Mesenchymal stem cell (in vitro differentiated cells and primary cell): ENCODE results near the gene MGLL.
A peak's percentile ranks its signal among the peaks of the same experiment; 100 is the strongest.

Source experiments
- DNase-seq: peaks from one replicate; pipeline ENCODE4 v3.0.0-alpha.2; 2013
- H2AFZ ChIP-seq: one replicate; pipeline ENCODE4 v1.6.1; 2013; ENCODE audit warnings: low read depth, mild to moderate bottlenecking, control low read depth, inconsistent platforms, low read length, moderate library complexity
- H2AK5ac ChIP-seq: 2 replicates; pipeline ENCODE4 v1.6.1; 2013; ENCODE audit warnings: low read length, moderate library complexity, mild to moderate bottlenecking, inconsistent platforms; ENCODE audit not compliant: severe bottlenecking
- H2BK120ac ChIP-seq: one replicate; pipeline ENCODE4 v1.6.1; 2013; ENCODE audit warnings: low read depth, mild to moderate bottlenecking, inconsistent platforms, low read length, moderate library complexity
- H2BK12ac ChIP-seq, 2 experiments: one replicate each; pipeline ENCODE4 v1.6.1; 2013; ENCODE audit warnings: inconsistent platforms in 2 of 2, low read length in 2 of 2, mild to moderate bottlenecking in 2 of 2, moderate library complexity in 2 of 2, control low read depth in 1 of 2
- H2BK15ac ChIP-seq: one replicate; pipeline ENCODE4 v1.6.1; 2013; ENCODE audit warnings: mild to moderate bottlenecking, low read depth, inconsistent platforms; ENCODE audit not compliant: poor library complexity, severe bottlenecking
- H2BK5ac ChIP-seq: 2 replicates; pipeline ENCODE4 v1.6.1; 2013; ENCODE audit warnings: low read depth, mild to moderate bottlenecking, low read length, control low read depth, inconsistent platforms; ENCODE audit not compliant: poor library complexity, severe bottlenecking
- H3K14ac ChIP-seq, 2 experiments: one replicate each; pipeline ENCODE4 v1.6.1; 2013; ENCODE audit warnings: inconsistent platforms in 2 of 2, low read length in 2 of 2, control low read depth in 1 of 2, mild to moderate bottlenecking in 1 of 2, moderate library complexity in 1 of 2
- H3K18ac ChIP-seq, 2 experiments: one replicate each; pipeline ENCODE4 v1.6.1; 2013; ENCODE audit warnings: inconsistent platforms in 2 of 2, low read length in 2 of 2, control low read depth in 1 of 2, low read depth in 1 of 2, mild to moderate bottlenecking in 1 of 2
- H3K23ac ChIP-seq, 2 experiments: one replicate each; pipeline ENCODE4 v1.6.1; 2013; ENCODE audit warnings: inconsistent platforms in 2 of 2, low read length in 2 of 2, mild to moderate bottlenecking in 2 of 2, moderate library complexity in 2 of 2, control low read depth in 1 of 2
- H3K27ac ChIP-seq: 2 replicates; pipeline ENCODE4 v1.5.1; 2013; ENCODE audit warnings: mild to moderate bottlenecking, moderate library complexity, low read length, control low read depth, inconsistent platforms; ENCODE audit not compliant: poor library complexity, severe bottlenecking
- H3K27me3 ChIP-seq, 2 experiments: 2 replicates each; pipeline versions ENCODE4 v1.6.1 to v1.7.0; 2013; ENCODE audit warnings: low read length in 2 of 2, mild to moderate bottlenecking in 2 of 2, moderate library complexity in 2 of 2, control low read depth in 1 of 2, inconsistent platforms in 1 of 2; ENCODE audit not compliant: control insufficient read depth in 1 of 2, insufficient read depth in 1 of 2
- H3K36me3 ChIP-seq, 2 experiments: 2 replicates each; pipeline versions ENCODE4 v1.6.1 to v1.7.0; 2013; ENCODE audit warnings: low read length in 2 of 2, control low read depth in 1 of 2, inconsistent platforms in 1 of 2, low read depth in 1 of 2, mild to moderate bottlenecking in 1 of 2; ENCODE audit not compliant: insufficient read depth in 2 of 2, control insufficient read depth in 1 of 2
- H3K4ac ChIP-seq, 2 experiments: one replicate each; pipeline ENCODE4 v1.6.1; 2013; ENCODE audit warnings: inconsistent platforms in 2 of 2, low read length in 2 of 2, mild to moderate bottlenecking in 2 of 2, moderate library complexity in 2 of 2, control low read depth in 1 of 2, low read depth in 1 of 2
- H3K4me1 ChIP-seq: 2 replicates; pipeline ENCODE4 v1.6.1; 2013; ENCODE audit warnings: low read depth, low read length, control low read depth; ENCODE audit not compliant: control insufficient read depth, insufficient read depth
- H3K4me2 ChIP-seq: 2 replicates; pipeline ENCODE4 v1.6.1; 2013; ENCODE audit warnings: low read length, mild to moderate bottlenecking, inconsistent platforms; ENCODE audit not compliant: poor library complexity, severe bottlenecking
- H3K4me3 ChIP-seq, 2 experiments: 2 replicates each; pipeline versions ENCODE4 v1.5.1 to v1.7.0; 2013; ENCODE audit warnings: low read length in 2 of 2, mild to moderate bottlenecking in 2 of 2, control low read depth in 1 of 2, low read depth in 1 of 2; ENCODE audit not compliant: insufficient read depth in 1 of 2
- H3K79me1 ChIP-seq: replicated peaks from 2 replicates; pipeline ENCODE4 v1.6.1; 2013; ENCODE audit warnings: mild to moderate bottlenecking, control low read depth, low read length, inconsistent platforms; ENCODE audit not compliant: poor library complexity, severe bottlenecking
- H3K9ac ChIP-seq: 2 replicates; pipeline ENCODE4 v1.7.0; 2013; ENCODE audit warnings: mild to moderate bottlenecking, low read length, moderate library complexity
- H3K9me3 ChIP-seq: 2 replicates; pipeline ENCODE4 v1.7.0; 2013; ENCODE audit warnings: mild to moderate bottlenecking, low read length; ENCODE audit not compliant: control insufficient read depth
- H4K8ac ChIP-seq: one replicate; pipeline ENCODE4 v1.6.1; 2013; ENCODE audit warnings: inconsistent platforms, mild to moderate bottlenecking, low read length, moderate library complexity
- H4K91ac ChIP-seq: one replicate; pipeline ENCODE4 v1.6.1; 2013; ENCODE audit warnings: mild to moderate bottlenecking, low read length, inconsistent platforms
- WGBS: methylation state at CpG from one replicate; pipeline ENCODE4 v1.1.7; 2013; ENCODE audit warnings: mixed read lengths; 5-methylcytosine and 5-hydroxymethylcytosine counted together

Gene MGLL

GRCh38 chr3:127771746-127772145 is 50.6 kb downstream of the MGLL start:
- no peaks in the 10 kb centered on the region for H3K27me3 ChIP-seq

GRCh38 chr3:127770671-127771355 is 51.5 kb downstream of the MGLL start:
- peaks cover 36% of the 10 kb centered on the region for H3K4me1 ChIP-seq
- H2BK5ac ChIP-seq = no peak overlapping the region
- H3K14ac ChIP-seq = no peak overlapping the region
- H4K91ac ChIP-seq = peak overlapping the region; percentile 64
- DNase-seq = peak; percentile 41
- H2AK5ac ChIP-seq = peak overlapping the region; percentile 33
- no peak overlapping the region for H2BK120ac ChIP-seq
- H3K4me2 ChIP-seq = no peak overlapping the region
- no peak overlapping the region for H4K8ac ChIP-seq
- no peak overlapping the region for H3K27ac ChIP-seq
- no peak overlapping the region for H3K23ac ChIP-seq
- peaks cover 2 to 13% of the 10 kb centered on the region in 2 experiments for H3K36me3 ChIP-seq
- H3K4me3 ChIP-seq = no peak overlapping the region
- H2AFZ ChIP-seq = no peak overlapping the region
- peaks cover 9% of the 10 kb centered on the region for H3K79me1 ChIP-seq
- WGBS = 88% methylated on average over 6 of the region's 6 CpGs
- no peak overlapping the region for H2BK15ac ChIP-seq
- H3K9ac ChIP-seq = no peak overlapping the region
- peak overlapping the region in 1 of 2 experiments; percentile 35 for H3K18ac ChIP-seq
- H3K9me3 ChIP-seq = peaks cover 4% of the 10 kb centered on the region
- H2BK12ac ChIP-seq = no peak overlapping the region
- H3K4ac ChIP-seq = peak overlapping the region in 1 of 2 experiments; percentile 57
- no peaks in the 10 kb centered on the region for H3K27me3 ChIP-seq

More at GRCh38 chr3:127771746-127772145, 50.6 kb downstream of the MGLL start:
- Histone ChIP-seq H2AK5ac (peak overlapping the region; percentile 29), H2BK5ac (no peak overlapping the region), H2BK15ac (no peak overlapping the region), H3K27ac (no peak overlapping the region), H3K4me3 (no peak overlapping the region), H3K9ac (no peak overlapping the region), H4K91ac (no peak overlapping the region), H2AFZ (no peak overlapping the region), H3K14ac (no peak overlapping the region), H3K79me1 (peaks cover 11% of the 10 kb centered on the region), H2BK12ac (no peak overlapping the region), H3K36me3 (peaks cover 3 to 17% of the 10 kb centered on the region in 2 experiments), H3K4me1 (peaks cover 42% of the 10 kb centered on the region), H3K18ac (no peak overlapping the region), H3K9me3 (peaks cover 6% of the 10 kb centered on the region), H3K4me2 (no peak overlapping the region), H3K23ac (no peak overlapping the region), H2BK120ac (no peak overlapping the region), H3K4ac (peak overlapping the region in 1 of 2 experiments; percentile 8), H4K8ac (no peak overlapping the region)
- WGBS = 97% methylated on average over 7 of the region's 7 CpGs
- DNase-seq = no peak

- peaks cover 35% of the 10 kb centered on the region for H3K4me1 ChIP-seq
- no peak overlapping the region for H3K18ac ChIP-seq
- H3K4ac ChIP-seq = no peak overlapping the region
- no peaks in the 10 kb centered on the region for H3K27me3 ChIP-seq
- H3K4me3 ChIP-seq = no peak overlapping the region
- peaks cover 2 to 13% of the 10 kb centered on the region in 2 experiments for H3K36me3 ChIP-seq
- WGBS = 93% methylated on average over 13 of the region's 13 CpGs
- H2AFZ ChIP-seq = no peak overlapping the region
- H4K91ac ChIP-seq = peak overlapping the region; percentile 84
- H3K79me1 ChIP-seq = peaks cover 9% of the 10 kb centered on the region
- no peak overlapping the region for H3K27ac ChIP-seq
- no peak for DNase-seq
- peak overlapping the region; percentile 72 for H2AK5ac ChIP-seq
- no peak overlapping the region for H3K14ac ChIP-seq
- peak overlapping the region; percentile 12 for H2BK15ac ChIP-seq
- no peak overlapping the region for H4K8ac ChIP-seq
- no peak overlapping the region for H3K9ac ChIP-seq
- H2BK5ac ChIP-seq = no peak overlapping the region
- no peak overlapping the region for H3K4me2 ChIP-seq
- H2BK12ac ChIP-seq = peak overlapping the region; percentile 7 to 23
- peaks cover 4% of the 10 kb centered on the region for H3K9me3 ChIP-seq
- H3K23ac ChIP-seq = no peak overlapping the region
- no peak overlapping the region for H2BK120ac ChIP-seq
Measured at GRCh38 chr3:127769284-127770081, 52.8 kb downstream of the MGLL start.
